Lung (tissue), 16 donors: ENCODE measurements around the gene CRNKL1. TPM values are rescaled to one million over a fixed set of nuclear protein-coding genes. Genes with fewer than 3 reads are reported as not detected.
A peak's percentile ranks its signal among the peaks of the same experiment; 100 is the strongest.

Experiments
- ATAC-seq: fragments of 200-7000 bp; cut with Tn5 transposase; one replicate; pipeline ENCODE4 v1.9.1; 2020; ENCODE audit warnings: moderate number of reproducible peaks; ENCODE audit not compliant: insufficient read depth, low FRiP score
- DNase-seq, 3 donors: peaks; one replicate each; pipeline ENCODE4 v3.0.0-alpha.2; 2013 to 2017
- H3K27ac ChIP-seq, 2 donors: one replicate each; pipeline ENCODE4 v1.5.1; 2013; ENCODE audit warnings: mild to moderate bottlenecking in 2 of 2, moderate library complexity in 2 of 2, control low read depth in 1 of 2, inconsistent platforms in 1 of 2, low read depth in 1 of 2, low read length in 1 of 2
- H3K27me3 ChIP-seq, 3 donors: one replicate each; pipeline ENCODE4 v1.5.1; 2013; ENCODE audit warnings: low read length in 2 of 3; ENCODE audit not compliant: control insufficient read depth in 3 of 3, insufficient read depth in 3 of 3
- H3K36me3 ChIP-seq, 4 donors: one replicate each; pipeline ENCODE4 v1.5.1; 2013; ENCODE audit warnings: low read length in 4 of 4, mild to moderate bottlenecking in 1 of 4, moderate library complexity in 1 of 4; ENCODE audit not compliant: control insufficient read depth in 4 of 4, insufficient read depth in 4 of 4
- H3K4me1 ChIP-seq, 5 donors: one replicate each; pipeline ENCODE4 v1.5.1; 2013; ENCODE audit warnings: low read length in 5 of 5, mild to moderate bottlenecking in 2 of 5, moderate library complexity in 1 of 5; ENCODE audit not compliant: control insufficient read depth in 5 of 5, insufficient read depth in 5 of 5
- H3K4me3 ChIP-seq: one replicate; pipeline ENCODE4 v1.5.1; 2013; ENCODE audit warnings: mild to moderate bottlenecking, control low read depth, moderate library complexity
- H3K9ac ChIP-seq, 2 donors: one replicate each; pipeline ENCODE4 v1.5.1; 2013; ENCODE audit warnings: low read length in 2 of 2, control low read depth in 1 of 2; ENCODE audit not compliant: insufficient read depth in 1 of 2
- H3K9me3 ChIP-seq, 4 donors: one replicate each; pipeline ENCODE4 v1.5.1; 2013; ENCODE audit warnings: low read length in 3 of 4, mild to moderate bottlenecking in 1 of 4, moderate library complexity in 1 of 4; ENCODE audit not compliant: control insufficient read depth in 4 of 4, insufficient read depth in 3 of 4
- WGBS, 2 donors: extraction: QIAGEN DNeasy Blood & Tissue Kit; methylation state at CpG; one replicate each; pipeline ENCODE4 v1.1.7; 2013; 5-methylcytosine and 5-hydroxymethylcytosine counted together
- long read RNA-seq, 5 donors: transcript quantifications; one replicate each; lab custom pipeline, GENCODE V29; 2026
- polyA plus RNA-seq, 2 donors: library from polyadenylated mRNA; stranded (reverse); fragments of 200-250 nt; gene quantifications; one replicate each; pipeline ENCODE4 v1.2.1, GENCODE V29; 2013
- total RNA-seq, 2 donors: library from RNA; depleted of rRNA in 1 of 2; stranded (reverse); fragments of >200 nt in 1 of 2; gene quantifications; one replicate each; pipeline ENCODE4 v1.2.1, GENCODE V29; 2014 to 2021
- TF ChIP-seq, protein P1 (sequence below): IDR thresholded peaks from 2 replicates; pipeline ENCODE4 v1.5.1; 2012; ENCODE audit warnings: mild to moderate bottlenecking; ENCODE audit errors: control extremely low read depth, extremely low read depth
- donor health status: control.
- donor health status: control.
- donor health status: Bipolar disorder and iron deficiency.
- donor health status: healthy.
- donor health status: DM: yes; HTN: yes; CAD: no.

CRNKL1 gene
- total RNA-seq (10 to 100 TPM; 14.5 to 39.5 TPM), polyA plus RNA-seq (10 to 100 TPM; 11.0 to 26.4 TPM)
- long read RNA-seq, donor 1, full-length matches to known transcripts = 13 of 22 reads
- long read RNA-seq, donor 1, partial matches to known transcripts = 9 of 22 reads
- long read RNA-seq, donor 1, other reads (novel, unspliced or antisense) = 0 of 22 reads
- long read RNA-seq, donor 2, full-length matches to known transcripts = 1 of 6 reads
- long read RNA-seq, donor 2, partial matches to known transcripts = 5 of 6 reads
- long read RNA-seq, donor 2, other reads (novel, unspliced or antisense) = 0 of 6 reads
- long read RNA-seq, donor 3, full-length matches to known transcripts = 2 of 2 reads
- long read RNA-seq, donor 3, partial matches to known transcripts = 0 of 2 reads
- long read RNA-seq, donor 3, other reads (novel, unspliced or antisense) = 0 of 2 reads
- long read RNA-seq, donor 4, full-length matches to known transcripts = 5 of 5 reads
- long read RNA-seq, donor 4, partial matches to known transcripts = 0 of 5 reads
- long read RNA-seq, donor 4, other reads (novel, unspliced or antisense) = 0 of 5 reads
- long read RNA-seq, donor 5, full-length matches to known transcripts = 4 of 11 reads
- long read RNA-seq, donor 5, partial matches to known transcripts = 7 of 11 reads
- long read RNA-seq, donor 5, other reads (novel, unspliced or antisense) = 0 of 11 reads

DNA sequence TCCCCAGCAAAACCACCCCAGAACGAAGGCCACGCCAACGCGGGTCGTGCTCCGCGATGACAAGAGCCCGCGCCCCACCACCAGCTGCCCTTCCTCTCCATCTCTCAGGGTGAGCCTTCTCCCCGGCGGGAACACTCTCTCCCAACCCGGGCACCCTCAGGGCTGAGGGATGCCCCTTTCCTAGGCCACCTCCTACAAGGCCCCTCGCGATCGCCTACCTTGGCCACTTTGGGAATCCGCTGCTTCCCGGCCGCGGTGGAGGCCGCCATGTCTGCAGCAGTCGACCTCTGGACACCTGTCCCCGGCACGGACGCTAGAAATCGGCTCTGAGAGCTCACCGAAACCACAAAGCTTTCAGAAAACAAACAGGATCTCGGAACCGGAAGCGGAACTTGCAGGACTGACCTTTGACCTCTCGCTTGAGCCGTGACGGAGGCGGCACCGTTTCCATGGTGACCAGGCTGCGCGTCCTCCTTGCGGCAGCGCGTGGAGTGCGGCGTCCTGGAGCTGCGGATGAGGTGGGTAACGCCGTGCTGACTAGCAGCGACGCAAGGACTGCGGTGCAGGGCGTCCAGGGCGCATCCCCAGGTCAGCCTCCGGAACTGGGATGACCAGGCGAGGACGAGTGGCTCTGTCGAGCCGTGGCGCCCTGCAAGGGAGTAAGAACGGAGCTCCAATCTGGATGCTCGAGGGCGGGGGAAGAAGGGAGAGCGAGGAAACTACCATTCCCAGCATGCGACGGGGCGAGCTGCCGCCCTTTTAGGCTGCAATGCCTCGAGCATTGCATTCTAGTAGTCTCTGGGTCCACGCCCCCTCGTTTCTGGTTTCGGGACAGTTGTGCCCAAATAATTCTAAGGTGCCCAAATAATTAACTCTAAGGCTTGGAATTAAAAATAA is at the start of gene CRNKL1, which contains the start of gene CFAP61:
Gene CRNKL1, minus strand, starts transcription at position 393 of the 897 bp plus-strand sequence. Its CDS starts 124 bp downstream, at position 269.
Gene CFAP61, plus strand, starts transcription at position 459 of the 897 bp plus-strand sequence. CDS start 4,122 bp downstream, outside the sequence.
- 0% methylated on average over 64 to 67 of the region's 67 CpGs for WGBS, 2 donors
- Histone ChIP-seq H3K4me3 (peak within 1 kb of the TSS; percentile 92), H3K4me1 (peaks cover 0 to 20% (median 3%) of the 10 kb centered on the region in 5 donors), H3K36me3 (peaks cover 9 to 28% (median 17%) of the 10 kb centered on the region in 4 donors), H3K27me3 (peaks cover 0 to 4% (median 2%) of the 10 kb centered on the region in 3 donors), H3K9me3 (no peaks in the 10 kb centered on the region), H3K27ac (peak within 1 kb of the TSS; percentile 65 to 95), H3K9ac (peak within 1 kb of the TSS; percentile 78 to 86)
- DNase-seq (peak; percentile 97 to 98 (median 98)), ATAC-seq (peak; percentile 98)
- TF ChIP-seq, protein P1, sequence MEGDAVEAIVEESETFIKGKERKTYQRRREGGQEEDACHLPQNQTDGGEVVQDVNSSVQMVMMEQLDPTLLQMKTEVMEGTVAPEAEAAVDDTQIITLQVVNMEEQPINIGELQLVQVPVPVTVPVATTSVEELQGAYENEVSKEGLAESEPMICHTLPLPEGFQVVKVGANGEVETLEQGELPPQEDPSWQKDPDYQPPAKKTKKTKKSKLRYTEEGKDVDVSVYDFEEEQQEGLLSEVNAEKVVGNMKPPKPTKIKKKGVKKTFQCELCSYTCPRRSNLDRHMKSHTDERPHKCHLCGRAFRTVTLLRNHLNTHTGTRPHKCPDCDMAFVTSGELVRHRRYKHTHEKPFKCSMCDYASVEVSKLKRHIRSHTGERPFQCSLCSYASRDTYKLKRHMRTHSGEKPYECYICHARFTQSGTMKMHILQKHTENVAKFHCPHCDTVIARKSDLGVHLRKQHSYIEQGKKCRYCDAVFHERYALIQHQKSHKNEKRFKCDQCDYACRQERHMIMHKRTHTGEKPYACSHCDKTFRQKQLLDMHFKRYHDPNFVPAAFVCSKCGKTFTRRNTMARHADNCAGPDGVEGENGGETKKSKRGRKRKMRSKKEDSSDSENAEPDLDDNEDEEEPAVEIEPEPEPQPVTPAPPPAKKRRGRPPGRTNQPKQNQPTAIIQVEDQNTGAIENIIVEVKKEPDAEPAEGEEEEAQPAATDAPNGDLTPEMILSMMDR = no peak

DNA sequence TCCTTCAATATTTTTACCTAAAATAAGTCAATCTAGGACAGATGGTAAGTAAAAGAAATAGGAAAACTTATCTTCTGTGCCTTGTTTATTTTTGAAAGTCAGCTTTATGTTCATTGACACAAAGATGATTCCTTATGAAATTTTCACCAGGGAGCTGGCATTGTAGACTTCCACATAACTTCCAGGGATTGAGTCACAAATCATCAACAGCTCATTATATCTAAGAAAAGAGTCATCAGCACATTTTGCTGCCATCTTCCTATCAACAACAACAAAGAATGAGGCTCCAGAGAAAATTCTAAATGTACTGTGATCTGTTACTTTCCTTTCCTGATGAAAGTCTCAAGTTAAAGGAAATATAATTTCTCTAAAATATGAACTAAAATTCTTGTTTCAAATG is 48.6 kb upstream of the CRNKL1 start:
- TF ChIP-seq, protein P1 = no peak
- H3K27ac ChIP-seq = no peak overlapping the region
- DNase-seq (peak in 2 of 3 donors; percentile 80 to 86), ATAC-seq (no peak)
- H3K36me3 ChIP-seq = no peaks in the 10 kb centered on the region
- H3K9ac ChIP-seq = no peak overlapping the region
- H3K4me1 ChIP-seq = peaks cover 0 to 49% (median 4%) of the 10 kb centered on the region in 5 donors
- no peak overlapping the region for H3K4me3 ChIP-seq
- peaks cover 0 to 2% (median 0%) of the 10 kb centered on the region in 4 donors for H3K9me3 ChIP-seq
- H3K27me3 ChIP-seq = no peaks in the 10 kb centered on the region

DNA sequence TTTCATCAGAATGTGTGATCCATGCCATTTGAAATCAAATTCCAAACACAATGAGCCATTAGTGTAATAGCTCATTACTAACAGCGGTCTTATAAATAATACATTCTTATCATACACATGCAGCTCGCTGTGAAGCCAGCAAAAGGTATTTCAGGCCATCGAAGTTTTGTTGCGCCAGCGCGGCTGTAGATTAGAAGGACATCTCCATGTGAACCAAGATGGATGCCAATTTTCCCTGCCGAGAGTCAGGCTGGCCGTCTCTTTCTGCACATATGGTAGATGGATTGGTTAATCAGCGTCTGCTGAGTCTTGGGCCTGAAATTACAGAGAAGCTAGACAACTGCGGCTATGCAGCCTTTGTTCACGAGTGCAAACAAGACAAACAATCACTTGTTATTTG is 44.2 kb upstream of the CRNKL1 start:
- Histone ChIP-seq H3K27me3 (no peaks in the 10 kb centered on the region), H3K4me3 (no peak overlapping the region), H3K4me1 (peaks cover 0 to 23% (median 2%) of the 10 kb centered on the region in 5 donors), H3K36me3 (no peaks in the 10 kb centered on the region), H3K27ac (no peak overlapping the region), H3K9ac (no peak overlapping the region), H3K9me3 (no peaks in the 10 kb centered on the region)
- ATAC-seq = no peak
- TF ChIP-seq, protein P1 = no peak
- WGBS, 2 donors = 79 to 88% methylated on average over 11 of the region's 11 CpGs
- DNase-seq = peak in 2 of 3 donors; percentile 38 to 44
